CD14-positive monocyte (primary cell): ENCODE results near the gene FNDC11. TPM values are rescaled to one million over a fixed set of nuclear protein-coding genes. Genes with fewer than 3 reads are reported as not detected.

ENCODE experiments used
- DNase-seq, 3 donors: peaks; one replicate each; pipeline ENCODE4 v3.0.0-alpha.2; 2011 to 2022
- H2AFZ ChIP-seq: 2 replicates; pipeline ENCODE4 v1.6.0; 2012; ENCODE audit warnings: mild to moderate bottlenecking, low read depth, low read length, inconsistent platforms; ENCODE audit not compliant: insufficient read depth, poor library complexity, severe bottlenecking
- H3K27ac ChIP-seq, 2 donors: 1 replicate in 1 of 2; 2 replicates in 1 of 2; pipeline ENCODE4 v1.5.1; 2012 to 2013; ENCODE audit warnings: low read length in 2 of 2, control low read depth in 1 of 2, inconsistent platforms in 1 of 2, low read depth in 1 of 2, mild to moderate bottlenecking in 1 of 2
- H3K27me3 ChIP-seq, 2 donors: one replicate each; pipeline versions ENCODE4 v1.6.0 to v1.6.1; 2011 to 2013; ENCODE audit warnings: low read length in 2 of 2; ENCODE audit not compliant: control insufficient read depth in 2 of 2, insufficient read depth in 2 of 2
- H3K36me3 ChIP-seq, 2 donors: replicated peaks in 1 of 2; 1 replicate in 1 of 2; 2 replicates in 1 of 2; pipeline versions ENCODE4 v1.5.1 to v1.6.1; 2012 to 2013; ENCODE audit warnings: low read length in 2 of 2, control low read depth in 1 of 2, inconsistent platforms in 1 of 2, mild to moderate bottlenecking in 1 of 2; ENCODE audit not compliant: insufficient read depth in 2 of 2, control insufficient read depth in 1 of 2
- H3K4me1 ChIP-seq, 2 donors: 1 replicate in 1 of 2; 2 replicates in 1 of 2; pipeline versions ENCODE4 v1.5.1 to v1.6.1; 2012 to 2013; ENCODE audit warnings: low read length in 2 of 2, control low read depth in 1 of 2, inconsistent platforms in 1 of 2, mild to moderate bottlenecking in 1 of 2, moderate library complexity in 1 of 2; ENCODE audit not compliant: insufficient read depth in 2 of 2, control insufficient read depth in 1 of 2
- H3K4me2 ChIP-seq: replicated peaks from 2 replicates; pipeline ENCODE3; 2012; ENCODE audit warnings: low read length, moderate library complexity, mild to moderate bottlenecking; ENCODE audit not compliant: poor library complexity, severe bottlenecking; ENCODE audit errors: extremely low read depth
- H3K4me3 ChIP-seq, 3 experiments: fragments of 200-600 bp in 1 of 3; sonication (generic) in 1 of 3; replicated peaks in 1 of 3; 1 replicate in 2 of 3; 2 replicates in 1 of 3; pipeline ENCODE4 v1.5.1; 2011 to 2013; ENCODE audit warnings: low read length in 3 of 3, mild to moderate bottlenecking in 3 of 3, control low read depth in 2 of 3, low read depth in 2 of 3, inconsistent platforms in 1 of 3, moderate library complexity in 1 of 3
- H3K79me2 ChIP-seq: 2 replicates; pipeline ENCODE4 v1.6.0; 2012; ENCODE audit warnings: mild to moderate bottlenecking, control low read depth, inconsistent platforms, low read length, moderate library complexity; ENCODE audit not compliant: insufficient read depth
- H3K9ac ChIP-seq: 2 replicates; pipeline ENCODE4 v1.6.0; 2017; ENCODE audit warnings: low read length, mild to moderate bottlenecking; ENCODE audit not compliant: insufficient read depth, poor library complexity, severe bottlenecking
- H3K9me3 ChIP-seq, 2 donors: replicated peaks in 1 of 2; 1 replicate in 1 of 2; 2 replicates in 1 of 2; pipeline versions ENCODE4 v1.5.1 to v1.6.1; 2012 to 2013; ENCODE audit warnings: low read length in 2 of 2, control low read depth in 1 of 2; ENCODE audit not compliant: control insufficient read depth in 1 of 2, insufficient read depth in 1 of 2
- H4K20me1 ChIP-seq: 2 replicates; pipeline ENCODE4 v1.6.0; 2012; ENCODE audit warnings: mild to moderate bottlenecking, low read length, control low read depth, moderate library complexity; ENCODE audit not compliant: insufficient read depth
- H3K27ac Mint-ChIP-seq, 7 donors: one replicate each; pipeline ENCODE4 v1.8.0; 2020; ENCODE audit warnings: mild to moderate bottlenecking in 7 of 7, mixed read lengths in 7 of 7, moderate library complexity in 6 of 7, inconsistent platforms in 2 of 7
- H3K27me3 Mint-ChIP-seq, 3 donors: one replicate each; pipeline ENCODE4 v1.8.0; 2021 to 2022; ENCODE audit warnings: low read depth in 3 of 3, mild to moderate bottlenecking in 3 of 3, mixed read lengths in 3 of 3, moderate library complexity in 3 of 3, inconsistent platforms in 1 of 3
- H3K36me3 Mint-ChIP-seq, 2 donors: one replicate each; pipeline ENCODE4 v1.8.0; 2020; ENCODE audit warnings: mixed read lengths in 2 of 2, inconsistent platforms in 1 of 2, mild to moderate bottlenecking in 1 of 2
- H3K4me1 Mint-ChIP-seq: one replicate; pipeline ENCODE4 v1.8.0; 2020; ENCODE audit warnings: mild to moderate bottlenecking, mixed read lengths
- H3K4me3 Mint-ChIP-seq, 2 donors: one replicate each; pipeline ENCODE4 v1.8.0; 2020; ENCODE audit warnings: mild to moderate bottlenecking in 2 of 2, mixed read lengths in 2 of 2, moderate library complexity in 1 of 2
- H3K9me3 Mint-ChIP-seq, 7 donors: one replicate each; pipeline ENCODE4 v1.8.0; 2020 to 2022; ENCODE audit warnings: mixed read lengths in 7 of 7, mild to moderate bottlenecking in 6 of 7, moderate library complexity in 6 of 7, inconsistent platforms in 2 of 7
- WGBS: methylation state at CpG from one replicate; pipeline ENCODE4 v1.1.5; 2013; ENCODE audit warnings: missing lambda C conversion rate; ENCODE audit not compliant: insufficient coverage; 5-methylcytosine and 5-hydroxymethylcytosine counted together
- intact Hi-C, 2 donors: fragments of 100-400 bp; cut with micrococcal nuclease; formaldehyde crosslinking; loops; one replicate each; pipeline versions ENCODE4 v1.15.0 to v1.15.1; 2023
- polyA plus RNA-seq, 3 donors: library from polyadenylated mRNA; depleted of rRNA in 1 of 3; unstranded in 2 of 3; stranded (reverse) in 1 of 3; fragments of 300-500 nt in 2 of 3; fragments of >200 nt in 1 of 3; fragmentation: Illumina TruSeq in 2 of 3; gene quantifications; 1 replicate in 2 of 3; 2 replicates in 1 of 3; pipeline ENCODE4 v1.2.3, GENCODE V29; 2012 to 2021
- TF ChIP-seq, protein P1 (sequence below): fragments of 200-600 bp; IDR thresholded peaks from one replicate; pipeline ENCODE4 v1.8.0; 2022; ENCODE audit warnings: antibody characterized with exemption, mild to moderate bottlenecking

FNDC11 gene
- polyA plus RNA-seq, 3 donors = 0.23 TPM; not detected in 2

DNA sequence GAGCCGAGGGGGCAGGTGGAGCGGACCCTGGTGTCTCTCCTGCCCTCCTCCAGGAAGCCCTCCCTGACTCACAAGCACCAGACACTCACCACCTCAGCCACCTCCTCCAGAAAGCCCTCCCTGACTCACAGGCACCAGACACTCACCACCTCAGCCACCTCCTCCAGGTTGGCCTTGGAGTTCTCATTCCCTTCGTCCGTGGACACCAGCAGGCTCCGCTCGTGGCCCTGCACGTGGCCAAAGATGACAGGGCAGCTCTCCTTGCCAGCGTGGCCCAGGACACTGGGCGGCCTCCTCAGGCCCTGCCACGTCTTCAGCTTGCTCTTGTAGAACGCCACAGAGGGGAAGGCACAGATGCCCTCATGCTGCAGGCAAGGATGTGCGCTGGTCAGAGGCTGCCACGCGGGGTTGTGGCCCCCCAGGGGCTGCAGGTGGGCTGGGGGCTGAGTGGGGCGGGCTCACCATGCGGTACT lies 6.4 kb downstream of the FNDC11 start:
- TF ChIP-seq, protein P1, sequence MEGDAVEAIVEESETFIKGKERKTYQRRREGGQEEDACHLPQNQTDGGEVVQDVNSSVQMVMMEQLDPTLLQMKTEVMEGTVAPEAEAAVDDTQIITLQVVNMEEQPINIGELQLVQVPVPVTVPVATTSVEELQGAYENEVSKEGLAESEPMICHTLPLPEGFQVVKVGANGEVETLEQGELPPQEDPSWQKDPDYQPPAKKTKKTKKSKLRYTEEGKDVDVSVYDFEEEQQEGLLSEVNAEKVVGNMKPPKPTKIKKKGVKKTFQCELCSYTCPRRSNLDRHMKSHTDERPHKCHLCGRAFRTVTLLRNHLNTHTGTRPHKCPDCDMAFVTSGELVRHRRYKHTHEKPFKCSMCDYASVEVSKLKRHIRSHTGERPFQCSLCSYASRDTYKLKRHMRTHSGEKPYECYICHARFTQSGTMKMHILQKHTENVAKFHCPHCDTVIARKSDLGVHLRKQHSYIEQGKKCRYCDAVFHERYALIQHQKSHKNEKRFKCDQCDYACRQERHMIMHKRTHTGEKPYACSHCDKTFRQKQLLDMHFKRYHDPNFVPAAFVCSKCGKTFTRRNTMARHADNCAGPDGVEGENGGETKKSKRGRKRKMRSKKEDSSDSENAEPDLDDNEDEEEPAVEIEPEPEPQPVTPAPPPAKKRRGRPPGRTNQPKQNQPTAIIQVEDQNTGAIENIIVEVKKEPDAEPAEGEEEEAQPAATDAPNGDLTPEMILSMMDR = no peak
- no peak for DNase-seq
- Histone ChIP-seq H2AFZ (no peak overlapping the region), H4K20me1 (peaks cover 85% of the 10 kb centered on the region), H3K9ac (no peak overlapping the region), H3K9me3 (peaks cover 6 to 10% of the 10 kb centered on the region in 2 donors), H3K36me3 (peaks cover 31 to 58% of the 10 kb centered on the region in 2 donors), H3K27me3 (peaks cover 0 to 51% of the 10 kb centered on the region in 2 donors), H3K4me3 (no peak overlapping the region), H3K4me2 (no peak overlapping the region), H3K27ac (no peak overlapping the region), H3K79me2 (no peaks in the 10 kb centered on the region), H3K4me1 (no peaks in the 10 kb centered on the region)
- peak overlapping the region in 1 of 7 donors; percentile 21 for H3K27ac Mint-ChIP-seq
- intact Hi-C loops = loop anchor here in 1 of 2 donors (10.0 kb wide), 1 partner anchor 334 kb away; the partner anchor contains the start of gene DNAJC5
- 97% methylated on average over 16 of the region's 16 CpGs for WGBS
- H3K27me3 Mint-ChIP-seq = peaks cover 13 to 73% (median 54%) of the 10 kb centered on the region in 3 donors
- peak overlapping the region in 1 of 2 donors; percentile 26 for H3K4me3 Mint-ChIP-seq
- no peaks in the 10 kb centered on the region for H3K4me1 Mint-ChIP-seq
- peaks cover 3 to 24% (median 7%) of the 10 kb centered on the region in 7 donors for H3K9me3 Mint-ChIP-seq
- H3K36me3 Mint-ChIP-seq = peaks cover 31 to 61% of the 10 kb centered on the region in 2 donors

DNA sequence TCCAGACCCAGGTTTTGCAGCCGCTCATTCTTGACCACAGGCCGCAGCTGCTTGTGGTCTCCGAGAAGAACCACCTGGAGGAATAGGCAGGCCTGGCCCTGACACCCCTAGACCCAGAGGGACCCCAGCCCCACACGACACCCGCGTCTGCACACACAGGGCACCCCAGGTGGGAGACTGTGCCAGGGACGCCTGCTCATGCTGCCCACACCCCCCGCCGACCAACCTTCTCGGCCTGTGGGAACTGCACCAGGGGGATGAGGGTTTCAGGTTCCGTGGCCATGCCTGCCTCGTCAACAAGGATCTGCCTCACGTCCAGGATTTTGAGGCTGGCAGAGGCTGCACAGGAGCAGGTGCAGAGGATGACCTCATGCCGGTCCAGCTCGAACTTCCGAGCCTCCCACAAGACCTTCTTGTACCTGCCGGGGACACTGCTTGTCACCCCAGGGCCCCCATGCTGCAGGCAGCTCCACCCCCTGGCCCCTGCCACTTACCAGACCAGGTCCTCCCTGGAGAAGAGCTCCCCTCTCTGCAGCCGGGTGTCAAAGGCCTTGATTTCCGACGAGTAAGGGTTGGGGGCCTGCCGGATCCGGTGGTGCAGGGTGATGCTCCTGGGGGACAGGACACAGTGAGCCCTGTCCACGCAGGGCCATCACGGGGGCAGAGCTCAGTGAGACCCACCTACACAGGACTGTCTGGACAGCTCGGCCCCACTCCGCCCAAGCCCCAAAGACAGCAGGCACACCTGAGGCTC lies 7.1 kb downstream of the FNDC11 start:
- H3K4me3 ChIP-seq = no peak overlapping the region
- peaks cover 37 to 64% of the 10 kb centered on the region in 2 donors for H3K36me3 ChIP-seq
- Mint-ChIP-seq H3K4me3 (no peak overlapping the region), H3K9me3 (peaks cover 6 to 30% (median 11%) of the 10 kb centered on the region in 7 donors), H3K36me3 (peaks cover 37 to 67% of the 10 kb centered on the region in 2 donors), H3K27me3 (peaks cover 18 to 73% (median 54%) of the 10 kb centered on the region in 3 donors), H3K4me1 (no peaks in the 10 kb centered on the region), H3K27ac (no peak overlapping the region)
- intact Hi-C loops = loop anchor here in 1 of 2 donors (10.0 kb wide), 1 partner anchor 334 kb away; the partner anchor contains the start of gene DNAJC5
- peaks cover 12 to 16% of the 10 kb centered on the region in 2 donors for H3K9me3 ChIP-seq
- H3K4me1 ChIP-seq = no peaks in the 10 kb centered on the region
- no peak overlapping the region for H3K27ac ChIP-seq
- H3K79me2 ChIP-seq = no peaks in the 10 kb centered on the region
- no peak overlapping the region for H3K9ac ChIP-seq
- no peak for DNase-seq
- H4K20me1 ChIP-seq = peaks cover 88% of the 10 kb centered on the region
- no peak overlapping the region for H3K4me2 ChIP-seq
- H3K27me3 ChIP-seq = peaks cover 0 to 51% of the 10 kb centered on the region in 2 donors
- TF ChIP-seq, protein P1 = no peak
- 98% methylated on average over 25 of the region's 26 CpGs for WGBS
- H2AFZ ChIP-seq = no peak overlapping the region
